MM.1S (cell line): ENCODE measurements around the gene TNFRSF14.

ENCODE experiments used
- CTCF ChIP-seq: fragments of 300-600 bp; sonication (generic); IDR thresholded peaks from 2 replicates; pipeline ENCODE4 v1.5.1; 2016; ENCODE audit warnings: antibody characterized with exemption, low read length, mixed read lengths
- EZH2 ChIP-seq: fragments of 300-600 bp; sonication (generic); optimal IDR thresholded peaks from 2 replicates; pipeline ENCODE3; 2017; ENCODE audit warnings: low read depth, mild to moderate bottlenecking, antibody characterized with exemption, low read length, mixed read lengths
- EZH2phosphoT487 ChIP-seq: fragments of 300-600 bp; sonication (generic); IDR thresholded peaks from 2 replicates; pipeline ENCODE4 v1.6.1; 2018; ENCODE audit warnings: antibody characterized with exemption, low read length

GRCh38 chr1:2532485-2533160 lies 23.5 kb upstream of the TNFRSF14 start:
- TF ChIP-seq CTCF (no peak), EZH2phosphoT487 (no peak), EZH2 (no peak)
